NB4 (cell line): ENCODE measurements around the gene UPF1.

Source experiments
- DNase-seq: peaks from one replicate; pipeline ENCODE4 v3.0.0; 2010; ENCODE audit warnings: low read depth
- H3K4me3 ChIP-seq: one replicate; pipeline ENCODE4 v1.5.1; 2011; ENCODE audit warnings: mild to moderate bottlenecking, low read depth, low read length, moderate library complexity
- CTCF ChIP-seq: IDR thresholded peaks from one replicate; pipeline ENCODE4 v1.5.1; 2012; ENCODE audit warnings: low read depth, low read length
- MAX ChIP-seq: IDR thresholded peaks from 2 replicates; pipeline ENCODE4 v1.6.1; 2011; ENCODE audit warnings: low read depth, low read length
- MYC ChIP-seq: IDR thresholded peaks from 2 replicates; pipeline ENCODE4 v1.6.1; 2011; ENCODE audit warnings: low read depth, low read length
- POLR2A ChIP-seq: IDR thresholded peaks from 2 replicates; pipeline ENCODE4 v1.6.1; 2011; ENCODE audit warnings: mild to moderate bottlenecking; ENCODE audit not compliant: insufficient read length; ENCODE audit errors: extremely low read depth

The UPF1 gene

DNA sequence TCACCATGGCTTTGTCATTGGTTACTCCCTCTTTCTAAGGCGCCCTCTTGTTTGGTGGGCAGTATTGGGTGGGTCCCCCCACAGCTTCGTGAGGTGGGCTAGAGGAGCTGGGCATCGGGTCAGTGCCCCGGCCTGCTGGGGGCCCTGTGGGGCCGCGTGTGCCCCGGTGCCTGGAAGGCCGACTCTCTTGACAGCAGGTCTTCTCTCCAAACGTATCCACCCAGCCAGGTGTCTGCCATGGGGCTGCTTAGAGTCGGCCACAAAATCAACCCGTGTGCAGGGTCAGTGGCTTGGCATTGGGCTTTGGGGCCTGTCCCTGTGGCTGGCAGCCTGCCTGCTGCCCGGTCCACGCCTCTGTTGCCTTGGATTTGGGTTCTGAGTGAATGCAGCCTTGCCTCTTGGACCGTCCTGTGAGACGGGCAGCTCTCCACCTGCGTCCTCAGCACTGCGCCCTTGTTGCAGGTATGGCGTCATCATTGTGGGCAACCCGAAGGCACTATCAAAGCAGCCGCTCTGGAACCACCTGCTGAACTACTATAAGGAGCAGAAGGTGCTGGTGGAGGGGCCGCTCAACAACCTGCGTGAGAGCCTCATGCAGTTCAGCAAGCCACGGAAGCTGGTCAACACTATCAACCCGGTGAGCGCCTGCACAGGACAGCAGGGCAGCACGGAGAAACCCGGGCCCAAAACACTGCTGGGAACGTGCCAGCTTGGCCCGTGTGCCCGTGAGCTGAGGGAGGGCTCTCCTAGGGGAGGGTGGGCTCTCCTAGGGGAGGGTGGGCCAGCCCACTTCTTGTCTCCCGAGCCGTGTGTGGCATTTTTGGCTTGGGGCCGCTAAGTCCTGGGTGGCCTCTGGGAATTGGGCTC, 31.4 kb downstream of the UPF1 start:
- no peak for TF ChIP-seq MYC
- no peak for TF ChIP-seq CTCF
- H3K4me3 ChIP-seq = no peak overlapping the region
- no peak for DNase-seq

DNA sequence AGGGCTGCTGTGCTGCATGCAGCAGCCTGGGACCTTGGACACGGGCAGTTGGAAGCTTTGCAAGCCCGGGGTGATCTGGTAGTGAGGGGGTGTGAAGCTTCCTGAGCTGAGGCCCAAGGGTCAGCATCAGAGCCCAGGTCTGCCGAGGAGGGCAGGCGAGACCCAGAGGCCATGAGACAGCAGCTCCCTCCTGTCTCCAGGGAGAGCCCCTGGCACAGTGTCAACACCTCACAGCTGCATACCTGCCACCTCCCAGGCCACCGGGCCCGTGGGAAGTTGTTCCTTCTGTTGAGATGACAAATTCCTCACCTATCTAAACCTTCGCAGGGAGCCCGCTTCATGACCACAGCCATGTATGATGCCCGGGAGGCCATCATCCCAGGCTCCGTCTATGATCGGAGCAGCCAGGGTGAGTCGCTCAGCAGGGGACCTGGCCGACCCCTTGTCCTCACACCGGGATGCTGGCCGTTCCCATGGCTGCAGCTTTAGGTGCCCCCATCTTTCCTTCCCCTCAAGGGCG, 32.1 kb downstream of the UPF1 start:
- DNase-seq = no peak
- TF ChIP-seq MYC (no peak), POLR2A (no peak)
- H3K4me3 ChIP-seq = no peak overlapping the region

DNA sequence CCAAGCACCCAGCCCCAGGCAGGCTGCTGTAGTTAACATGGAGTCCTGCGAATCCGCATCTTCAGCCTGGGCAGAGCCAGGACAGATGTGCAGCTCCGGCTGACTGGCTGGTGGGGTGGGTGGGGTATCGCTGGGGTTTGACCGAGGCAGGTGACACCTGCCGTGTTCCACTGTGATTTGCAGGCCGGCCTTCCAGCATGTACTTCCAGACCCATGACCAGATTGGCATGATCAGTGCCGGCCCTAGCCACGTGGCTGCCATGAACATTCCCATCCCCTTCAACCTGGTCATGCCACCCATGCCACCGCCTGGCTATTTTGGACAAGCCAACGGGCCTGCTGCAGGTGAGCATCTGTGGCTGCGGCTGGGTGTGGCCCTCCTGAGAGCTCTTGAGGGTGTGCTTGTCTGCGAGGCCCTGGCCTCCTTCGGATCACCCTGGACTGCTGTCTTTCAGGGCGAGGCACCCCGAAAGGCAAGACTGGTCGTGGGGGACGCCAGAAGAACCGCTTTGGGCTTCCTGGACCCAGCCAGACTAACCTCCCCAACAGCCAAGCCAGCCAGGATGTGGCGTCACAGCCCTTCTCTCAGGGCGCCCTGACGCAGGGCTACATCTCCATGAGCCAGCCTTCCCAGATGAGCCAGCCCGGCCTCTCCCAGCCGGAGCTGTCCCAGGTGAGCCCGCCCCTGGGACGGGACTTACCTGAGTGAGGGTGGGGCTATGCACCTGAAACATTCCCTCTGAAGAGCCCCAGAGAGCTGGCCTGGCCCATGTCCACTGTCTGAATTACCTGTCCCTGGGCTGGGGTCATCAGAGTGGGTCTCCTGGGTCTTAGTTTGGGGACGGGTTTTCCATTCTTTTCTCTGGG, 33.6 kb downstream of the UPF1 start:
- no peak overlapping the region for H3K4me3 ChIP-seq
- TF ChIP-seq MYC (no peak), POLR2A (no peak), MAX (no peak), CTCF (no peak)
- DNase-seq = no peak

DNA sequence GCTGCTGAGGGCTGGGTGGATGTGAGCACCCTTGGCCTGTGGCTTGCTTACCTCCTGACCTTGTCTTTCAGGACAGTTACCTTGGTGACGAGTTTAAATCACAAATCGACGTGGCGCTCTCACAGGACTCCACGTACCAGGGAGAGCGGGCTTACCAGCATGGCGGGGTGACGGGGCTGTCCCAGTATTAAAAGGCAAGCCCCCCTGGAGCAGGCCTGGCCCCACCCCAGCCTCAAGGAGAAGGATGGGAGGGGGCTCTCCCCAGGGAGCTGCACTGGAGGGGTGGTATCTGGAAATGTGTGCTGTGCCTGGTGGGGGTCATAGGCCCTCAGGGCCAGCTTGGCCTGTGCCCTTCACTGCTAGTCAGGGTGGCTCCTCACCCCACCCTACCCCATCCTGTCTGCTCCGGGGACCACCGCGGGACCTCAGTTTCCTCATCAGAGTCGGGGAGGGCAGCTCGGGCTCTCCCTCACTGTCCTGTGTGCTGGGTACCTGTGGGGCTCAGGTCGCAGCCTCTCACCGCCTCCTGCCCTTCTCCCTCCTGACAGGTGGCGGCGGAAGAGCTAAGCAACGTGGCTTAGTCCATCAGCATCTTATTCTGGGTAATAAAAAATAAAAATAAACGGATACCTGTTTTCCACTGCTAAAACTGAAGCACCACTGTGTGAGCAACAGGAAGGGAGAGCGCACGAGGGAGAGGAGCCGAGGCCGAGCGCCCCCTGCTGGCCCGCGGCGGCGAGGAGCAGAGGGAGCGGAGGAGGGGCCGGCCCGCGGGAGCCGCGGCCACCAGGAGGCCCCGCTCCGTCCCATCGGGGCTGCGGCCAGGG, 34.4 kb downstream of the UPF1 start:
- TF ChIP-seq MAX (peak; percentile 63), CTCF (peak; percentile 83), MYC (peak; percentile 83), POLR2A (peak; percentile 24)
- no peak overlapping the region for H3K4me3 ChIP-seq
- DNase-seq = peak; percentile 68

- no peak for DNase-seq
- H3K4me3 ChIP-seq = no peak overlapping the region
- no peak for TF ChIP-seq POLR2A
- no peak for TF ChIP-seq MYC
- no peak for TF ChIP-seq CTCF
- no peak for TF ChIP-seq MAX
These were observed 35.0 kb downstream of the UPF1 start for GRCh38 chr19:18866800-18867123.

DNA sequence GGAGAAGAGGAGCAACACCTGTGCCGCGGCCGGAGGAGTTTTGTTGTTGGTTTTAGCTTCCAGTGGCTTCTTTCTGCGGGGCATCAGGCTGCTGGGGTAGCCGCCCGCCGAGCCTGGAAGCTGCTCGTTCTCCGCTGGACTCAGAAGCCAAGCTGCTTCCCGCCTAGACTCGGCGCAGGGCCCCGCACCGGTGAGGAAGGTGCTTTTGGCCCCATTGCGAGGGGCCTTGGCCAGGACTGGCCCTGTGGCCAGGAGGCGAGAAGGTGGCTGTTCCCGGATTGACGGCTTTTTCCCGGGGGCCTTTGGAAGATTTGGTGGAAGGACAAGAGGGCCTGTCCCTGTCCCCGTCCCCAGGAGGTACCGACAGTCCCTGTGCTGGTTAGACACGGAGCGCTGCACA, 35.4 kb downstream of the UPF1 start:
- TF ChIP-seq POLR2A (no peak), MAX (no peak), MYC (no peak), CTCF (no peak)
- no peak overlapping the region for H3K4me3 ChIP-seq
- no peak for DNase-seq
